Stimulated activated CD8-positive, alpha-beta memory T cell treated with anti-CD3 and anti-CD28 coated beads, Interleukin-4, amount 100 ng/mL, for 4 hours (primary cell): ENCODE results near the gene HAX1.
A peak's percentile ranks its signal among the peaks of the same experiment; 100 is the strongest.
"Not testable (repeated sequence)": the region's sequence is repeated elsewhere in the genome, so short reads cannot be mapped to it uniquely, and the experiment has no call there.

Source experiments
- DNase-seq, 2 donors: peaks; one replicate each; pipeline ENCODE4 v3.0.0-alpha.2; 2020; ENCODE audit warnings: low read depth in 2 of 2, low spot score in 1 of 2

HAX1 gene

GRCh38 chr1:154272217-154272998, at the start of gene HAX1:
TSS of gene HAX1 (plus strand) at chr1:154272629. CDS start at chr1:154272724, 95 bp downstream.
- DNase-seq = peak; percentile 98

GRCh38 chr1:154222918-154223317, 49.5 kb upstream of the HAX1 start:
- DNase-seq = no peak

GRCh38 chr1:154223621-154224020, 48.8 kb upstream of the HAX1 start:
- no peak for DNase-seq

GRCh38 chr1:154225370-154225769, 47.1 kb upstream of the HAX1 start:
- no peak for DNase-seq

- DNase-seq = not testable (repeated sequence)
Measured at GRCh38 chr1:154231112-154231511, 41.3 kb upstream of the HAX1 start.

GRCh38 chr1:154233127-154233526, 39.3 kb upstream of the HAX1 start:
- DNase-seq = not testable (repeated sequence)

GRCh38 chr1:154236855-154237254, 35.6 kb upstream of the HAX1 start:
- no peak for DNase-seq

GRCh38 chr1:154237435-154237834, 35.0 kb upstream of the HAX1 start:
- DNase-seq = no peak

- no peak for DNase-seq
Measured at GRCh38 chr1:154237880-154238506, 34.4 kb upstream of the HAX1 start.

GRCh38 chr1:154239491-154239890, 32.9 kb upstream of the HAX1 start:
- no peak for DNase-seq

- no peak for DNase-seq
Measured at GRCh38 chr1:154240294-154240833, 32.1 kb upstream of the HAX1 start.

- no peak for DNase-seq
Measured at GRCh38 chr1:154241703-154242351, 30.6 kb upstream of the HAX1 start.

- DNase-seq = no peak
Measured at GRCh38 chr1:154253671-154254070, 18.8 kb upstream of the HAX1 start.

- no peak for DNase-seq
Measured at GRCh38 chr1:154256686-154257085, 15.7 kb upstream of the HAX1 start.

- DNase-seq = no peak
Measured at GRCh38 chr1:154258784-154259183, 13.6 kb upstream of the HAX1 start.

- DNase-seq = no peak
Measured at GRCh38 chr1:154260127-154260526, 12.3 kb upstream of the HAX1 start.

GRCh38 chr1:154263465-154264332, 8.7 kb upstream of the HAX1 start:
- no peak for DNase-seq

GRCh38 chr1:154264454-154264853, 8.0 kb upstream of the HAX1 start:
- DNase-seq = no peak

- DNase-seq = no peak
Measured at GRCh38 chr1:154265586-154265985, 6.8 kb upstream of the HAX1 start.

- no peak for DNase-seq
Measured at GRCh38 chr1:154270833-154271232, 1.6 kb upstream of the HAX1 start.

- DNase-seq = no peak
Measured at GRCh38 chr1:154272999-154273563, 652 bp downstream of the HAX1 start.
